Skeletal muscle tissue (tissue), 4 donors: Measurements from ENCODE around the gene CD151. TPM values are rescaled to one million over a fixed set of nuclear protein-coding genes. Genes with fewer than 3 reads are reported as not detected.

Experiments used
- H3K27ac ChIP-seq: one replicate; pipeline ENCODE4 v1.7.0; 2013; ENCODE audit warnings: mild to moderate bottlenecking, low read depth, low read length, inconsistent platforms
- H3K27me3 ChIP-seq, 3 donors: one replicate each; pipeline ENCODE4 v1.7.0; 2013; ENCODE audit warnings: low read length in 3 of 3; ENCODE audit not compliant: control insufficient read depth in 3 of 3, insufficient read depth in 3 of 3
- H3K36me3 ChIP-seq, 3 donors: one replicate each; pipeline ENCODE4 v1.7.0; 2013; ENCODE audit warnings: low read length in 3 of 3; ENCODE audit not compliant: control insufficient read depth in 3 of 3, insufficient read depth in 3 of 3
- H3K4me1 ChIP-seq, 3 donors: one replicate each; pipeline ENCODE4 v1.7.0; 2013; ENCODE audit warnings: low read length in 3 of 3, mild to moderate bottlenecking in 3 of 3; ENCODE audit not compliant: control insufficient read depth in 3 of 3, insufficient read depth in 3 of 3
- H3K4me3 ChIP-seq, 3 donors: one replicate each; pipeline ENCODE4 v1.7.0; 2013; ENCODE audit warnings: low read length in 3 of 3
- H3K9ac ChIP-seq, 3 donors: one replicate each; pipeline ENCODE4 v1.7.0; 2013; ENCODE audit warnings: low read length in 3 of 3, mild to moderate bottlenecking in 3 of 3, moderate library complexity in 2 of 3, low read depth in 1 of 3
- H3K9me3 ChIP-seq, 3 donors: one replicate each; pipeline ENCODE4 v1.7.0; 2013; ENCODE audit warnings: low read length in 3 of 3; ENCODE audit not compliant: control insufficient read depth in 3 of 3
- total RNA-seq: library from RNA; depleted of rRNA; stranded (reverse); fragments of >200 nt; gene quantifications from one replicate; pipeline ENCODE4 v1.2.3, GENCODE V29; 2014
- donor health status: Osteomylitis.

The CD151 gene
- total RNA-seq, 1 donor from 2014 or later = 94.5 TPM

- Histone ChIP-seq H3K36me3 (no peaks in the 10 kb centered on the region), H3K27ac (no peak overlapping the region), H3K9me3 (no peaks in the 10 kb centered on the region), H3K4me3 (no peak overlapping the region), H3K9ac (peak overlapping the region in 1 of 3 donors; percentile 16), H3K4me1 (peaks cover 28 to 52% (median 38%) of the 10 kb centered on the region in 3 donors), H3K27me3 (peaks cover 6 to 23% (median 12%) of the 10 kb centered on the region in 3 donors)
Measured at GRCh38 chr11:847876-848275, 15.1 kb downstream of the CD151 start.

DNA sequence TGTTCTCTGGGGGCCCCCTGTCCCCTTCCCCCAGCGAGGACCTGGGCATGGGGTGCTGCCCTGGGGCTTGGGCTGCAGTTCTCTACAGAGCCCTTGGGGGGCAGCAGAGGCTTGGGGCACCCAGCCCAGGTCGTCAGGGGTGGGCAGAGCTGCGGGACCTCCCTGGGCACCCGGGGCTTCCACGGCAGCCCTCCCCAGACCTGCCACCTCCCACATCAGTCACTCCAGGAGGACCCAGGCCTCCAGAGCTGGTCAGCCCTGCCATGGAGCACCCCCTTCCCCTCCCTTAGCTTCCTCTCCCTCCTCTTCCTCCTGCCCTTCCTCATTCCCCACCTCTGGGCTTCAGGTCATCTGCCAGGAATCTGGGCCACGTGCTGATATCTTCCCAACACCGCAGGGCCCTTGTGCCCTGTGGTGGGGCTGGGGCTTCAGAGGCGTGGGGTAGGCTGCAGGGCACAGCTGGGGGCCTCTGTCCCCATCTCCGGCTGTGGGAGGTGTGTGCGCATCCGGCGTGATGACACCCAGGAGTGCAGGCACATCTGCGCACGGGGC, 15.7 kb downstream of the CD151 start:
- H3K4me3 ChIP-seq = no peak overlapping the region
- peaks cover 6 to 23% (median 12%) of the 10 kb centered on the region in 3 donors for H3K27me3 ChIP-seq
- peaks cover 28 to 48% (median 37%) of the 10 kb centered on the region in 3 donors for H3K4me1 ChIP-seq
- H3K9ac ChIP-seq = peak overlapping the region in 1 of 3 donors; percentile 16
- H3K9me3 ChIP-seq = no peaks in the 10 kb centered on the region
- H3K36me3 ChIP-seq = no peaks in the 10 kb centered on the region
- no peak overlapping the region for H3K27ac ChIP-seq

- Histone ChIP-seq H3K36me3 (no peaks in the 10 kb centered on the region), H3K27me3 (peaks cover 6 to 23% (median 12%) of the 10 kb centered on the region in 3 donors), H3K27ac (no peak overlapping the region), H3K9me3 (no peaks in the 10 kb centered on the region), H3K4me3 (no peak overlapping the region), H3K4me1 (peaks cover 28 to 41% (median 33%) of the 10 kb centered on the region in 3 donors), H3K9ac (no peak overlapping the region)
Measured at GRCh38 chr11:849104-849824, 16.5 kb downstream of the CD151 start.

DNA sequence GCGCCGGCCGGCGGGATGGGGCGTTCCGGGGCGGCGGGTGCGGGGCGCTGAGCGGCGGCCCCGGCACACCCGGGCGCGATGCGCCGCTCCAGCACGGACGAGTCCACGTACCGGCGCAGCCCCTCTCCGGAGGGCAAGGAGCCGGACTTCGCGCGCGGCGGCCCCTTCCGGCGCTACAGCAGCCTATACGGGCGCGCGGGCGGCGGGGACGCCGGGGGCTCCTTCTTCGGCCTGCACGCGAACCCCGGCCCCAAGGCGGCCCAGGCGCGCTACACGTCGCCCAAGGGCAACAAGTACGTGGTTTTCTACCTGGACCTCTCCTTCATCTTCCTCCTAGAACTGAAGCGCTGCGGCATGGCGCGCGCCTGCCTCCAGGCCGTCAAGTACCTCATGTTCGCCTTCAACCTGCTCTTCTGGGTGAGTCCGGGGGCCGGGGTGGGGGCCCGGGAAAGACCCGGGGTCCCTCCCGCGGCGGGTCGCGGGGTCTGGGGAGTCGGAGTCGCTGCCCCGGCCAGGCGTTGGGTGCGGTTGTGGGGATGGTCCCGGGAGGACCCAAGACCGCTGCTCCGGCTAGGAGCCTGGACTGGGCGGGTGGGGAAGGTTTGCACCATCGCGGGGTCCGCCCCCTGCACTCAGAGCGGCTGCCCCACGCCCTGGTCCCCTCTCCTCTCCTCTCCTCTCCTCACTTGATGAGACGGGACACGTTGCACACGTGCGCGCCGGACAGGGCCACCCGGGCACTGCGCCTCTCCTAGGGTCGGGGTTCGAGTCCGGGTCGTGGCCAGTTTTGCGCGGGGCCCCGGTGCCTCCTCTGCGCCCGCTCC, 17.4 kb downstream of the CD151 start:
- Histone ChIP-seq H3K9ac (no peak overlapping the region), H3K9me3 (no peaks in the 10 kb centered on the region), H3K27me3 (peaks cover 6 to 23% (median 12%) of the 10 kb centered on the region in 3 donors), H3K4me3 (peak overlapping the region in 1 of 3 donors; percentile 9), H3K27ac (no peak overlapping the region), H3K4me1 (peaks cover 22 to 34% (median 28%) of the 10 kb centered on the region in 3 donors), H3K36me3 (no peaks in the 10 kb centered on the region)

GRCh38 chr11:850775-851763, 18.3 kb downstream of the CD151 start:
- Histone ChIP-seq H3K27me3 (peaks cover 6 to 23% (median 12%) of the 10 kb centered on the region in 3 donors), H3K36me3 (no peaks in the 10 kb centered on the region), H3K9me3 (no peaks in the 10 kb centered on the region), H3K27ac (no peak overlapping the region), H3K4me1 (peaks cover 19 to 25% (median 22%) of the 10 kb centered on the region in 3 donors), H3K9ac (no peak overlapping the region), H3K4me3 (no peak overlapping the region)

GRCh38 chr11:852762-853161, 20.0 kb downstream of the CD151 start:
- H3K4me3 ChIP-seq = no peak overlapping the region
- no peak overlapping the region for H3K27ac ChIP-seq
- H3K27me3 ChIP-seq = peaks cover 6 to 23% (median 12%) of the 10 kb centered on the region in 3 donors
- peaks cover 15 to 17% (median 15%) of the 10 kb centered on the region in 3 donors for H3K4me1 ChIP-seq
- no peaks in the 10 kb centered on the region for H3K9me3 ChIP-seq
- no peaks in the 10 kb centered on the region for H3K36me3 ChIP-seq
- H3K9ac ChIP-seq = no peak overlapping the region

DNA sequence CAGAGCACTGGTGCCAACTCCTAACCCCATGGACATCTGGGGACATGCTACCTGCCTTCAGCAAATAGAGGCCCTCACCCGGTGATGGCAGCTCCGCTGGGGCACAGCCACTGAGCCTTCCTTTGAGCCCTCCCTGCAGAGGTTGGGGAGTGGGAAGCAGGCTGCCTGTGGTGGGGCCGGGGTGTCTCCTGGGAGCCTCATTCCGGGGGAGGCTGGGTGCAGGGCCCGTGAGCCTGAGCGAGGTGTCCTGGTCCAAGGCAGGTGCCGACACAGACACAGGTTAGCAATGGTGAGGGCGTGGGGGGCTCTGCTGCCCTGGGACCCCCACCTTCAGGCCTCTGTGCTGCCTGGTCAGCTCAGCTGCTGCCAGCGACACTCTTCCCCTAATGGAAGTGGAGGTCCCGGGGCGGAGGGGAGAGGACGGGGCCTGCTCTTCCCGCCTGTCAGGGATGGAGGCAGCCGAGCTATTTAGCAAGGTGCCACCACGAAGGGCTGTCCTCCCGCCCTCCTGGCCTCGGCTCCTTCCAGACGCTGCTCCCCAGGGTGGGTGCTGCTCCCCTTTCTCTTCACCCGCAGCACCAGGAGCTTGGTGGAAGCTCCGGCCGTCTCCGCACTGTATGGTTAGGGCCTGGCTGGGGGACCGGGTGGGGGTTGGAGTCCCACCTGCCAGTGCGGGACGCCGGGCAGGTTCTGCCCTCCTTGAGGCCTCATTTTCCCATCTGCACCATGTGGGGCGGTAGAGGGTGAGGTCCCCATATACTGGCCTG, 21.1 kb downstream of the CD151 start:
- H3K4me1 ChIP-seq = peaks cover 6 to 9% (median 7%) of the 10 kb centered on the region in 3 donors
- H3K36me3 ChIP-seq = no peaks in the 10 kb centered on the region
- peaks cover 0 to 13% (median 5%) of the 10 kb centered on the region in 3 donors for H3K27me3 ChIP-seq

DNA sequence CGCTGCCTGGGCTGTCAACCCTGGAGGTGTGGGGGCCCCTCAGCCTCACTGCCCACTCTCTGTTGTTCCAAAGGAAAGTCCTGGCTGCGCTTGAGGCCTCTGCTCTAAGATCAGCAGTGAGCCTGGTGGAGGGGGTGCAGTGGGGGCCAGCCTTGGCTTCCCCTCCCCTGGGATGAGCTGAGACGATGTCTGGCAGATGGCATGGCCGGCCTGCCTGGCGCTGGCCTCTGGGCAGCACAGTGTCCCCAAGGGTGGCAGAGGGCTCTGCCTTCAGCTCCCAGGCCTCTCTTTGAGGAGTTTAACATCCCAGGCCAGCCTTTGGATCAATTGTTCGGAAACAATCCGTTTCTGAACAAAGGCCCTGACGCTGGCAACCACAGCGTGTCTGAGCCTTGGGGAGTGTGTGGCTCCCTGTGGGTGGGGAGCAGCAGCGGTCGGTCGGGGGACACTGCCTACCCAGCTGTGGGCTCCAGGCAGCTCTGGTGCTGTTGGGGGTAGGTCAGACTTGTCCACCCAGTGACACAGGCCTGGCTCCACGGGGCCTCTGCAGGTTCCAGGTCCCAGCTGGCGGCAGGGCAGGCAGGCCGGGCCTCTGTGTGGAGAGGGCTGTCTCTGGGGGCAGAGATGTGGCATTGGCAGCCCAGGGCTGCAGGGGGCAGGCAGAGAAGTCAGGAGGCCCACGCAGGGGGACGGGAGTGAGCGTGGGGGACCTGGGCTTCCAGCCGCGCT, 22.0 kb downstream of the CD151 start:
- peaks cover 10 to 12% (median 10%) of the 10 kb centered on the region in 3 donors for H3K4me1 ChIP-seq
- H3K9ac ChIP-seq = no peak overlapping the region
- no peaks in the 10 kb centered on the region for H3K9me3 ChIP-seq
- peaks cover 0 to 9% (median 0%) of the 10 kb centered on the region in 3 donors for H3K27me3 ChIP-seq
- no peaks in the 10 kb centered on the region for H3K36me3 ChIP-seq
- no peak overlapping the region for H3K4me3 ChIP-seq
- H3K27ac ChIP-seq = no peak overlapping the region

More for the DNA sequence above, 21.1 kb downstream of the CD151 start:
- no peak overlapping the region for H3K4me3 ChIP-seq
- H3K27ac ChIP-seq = no peak overlapping the region
- no peaks in the 10 kb centered on the region for H3K9me3 ChIP-seq
- no peak overlapping the region for H3K9ac ChIP-seq
